Measurements from ENCODE around the gene TBC1D22A.

- TF ChIP-seq CTCF (IDR thresholded peaks at IDR 0.05) (no peak), POLR2A (IDR thresholded peaks at IDR 0.05) (no peak)
Measured at GRCh38 chr22:47063606-47064005, 301.2 kb downstream of the TBC1D22A start.
